AG09319 (cell line): ENCODE results near the gene ZNF24.
A peak's percentile ranks its signal among the peaks of the same experiment; 100 is the strongest.

Source experiments
- DNase-seq: peaks from one replicate; pipeline ENCODE4 v3.0.0-alpha.2; 2010; ENCODE audit warnings: low read depth; ENCODE audit errors: extremely low read depth
- TF ChIP-seq, protein P1 (sequence below): IDR thresholded peaks from 2 replicates; pipeline ENCODE4 v1.5.1; 2011; ENCODE audit warnings: low read depth, mild to moderate bottlenecking, inconsistent platforms, low read length, moderate library complexity

The ZNF24 gene

GRCh38 chr18:35383136-35383535, 38.9 kb upstream of the ZNF24 start:
- no peak for DNase-seq
- TF ChIP-seq, protein P1, sequence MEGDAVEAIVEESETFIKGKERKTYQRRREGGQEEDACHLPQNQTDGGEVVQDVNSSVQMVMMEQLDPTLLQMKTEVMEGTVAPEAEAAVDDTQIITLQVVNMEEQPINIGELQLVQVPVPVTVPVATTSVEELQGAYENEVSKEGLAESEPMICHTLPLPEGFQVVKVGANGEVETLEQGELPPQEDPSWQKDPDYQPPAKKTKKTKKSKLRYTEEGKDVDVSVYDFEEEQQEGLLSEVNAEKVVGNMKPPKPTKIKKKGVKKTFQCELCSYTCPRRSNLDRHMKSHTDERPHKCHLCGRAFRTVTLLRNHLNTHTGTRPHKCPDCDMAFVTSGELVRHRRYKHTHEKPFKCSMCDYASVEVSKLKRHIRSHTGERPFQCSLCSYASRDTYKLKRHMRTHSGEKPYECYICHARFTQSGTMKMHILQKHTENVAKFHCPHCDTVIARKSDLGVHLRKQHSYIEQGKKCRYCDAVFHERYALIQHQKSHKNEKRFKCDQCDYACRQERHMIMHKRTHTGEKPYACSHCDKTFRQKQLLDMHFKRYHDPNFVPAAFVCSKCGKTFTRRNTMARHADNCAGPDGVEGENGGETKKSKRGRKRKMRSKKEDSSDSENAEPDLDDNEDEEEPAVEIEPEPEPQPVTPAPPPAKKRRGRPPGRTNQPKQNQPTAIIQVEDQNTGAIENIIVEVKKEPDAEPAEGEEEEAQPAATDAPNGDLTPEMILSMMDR: no peak

- DNase-seq: no peak
- TF ChIP-seq, protein P1: no peak
Observed at GRCh38 chr18:35379421-35379820, 35.2 kb upstream of the ZNF24 start.

DNA sequence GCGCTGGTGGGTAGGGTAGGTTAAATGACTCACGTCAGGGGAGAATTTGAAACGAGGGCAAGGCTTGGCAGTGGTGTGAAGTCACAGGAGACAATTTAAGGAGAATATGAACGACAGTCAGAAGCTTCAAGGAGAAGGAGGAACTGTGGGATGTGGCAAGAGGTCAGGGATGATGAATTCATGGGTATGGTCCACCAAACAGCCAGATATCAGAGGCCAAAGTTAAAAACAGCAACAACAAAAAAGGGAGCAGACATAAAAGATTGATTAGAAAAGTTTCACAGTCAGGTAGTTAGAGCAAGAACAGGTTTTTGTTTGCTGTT, 34.3 kb upstream of the ZNF24 start:
- DNase-seq: no peak
- TF ChIP-seq, protein P1: no peak

GRCh38 chr18:35377875-35378573, 33.8 kb upstream of the ZNF24 start:
- DNase-seq: no peak

GRCh38 chr18:35376742-35377695, 32.8 kb upstream of the ZNF24 start, which contains the start of gene ZNF396:
Gene ZNF396, minus strand, starts transcription at chr18:35377337. Its CDS starts 3,045 bp downstream, at chr18:35374292.
- DNase-seq: peak; percentile 12
- TF ChIP-seq, protein P1: no peak

More at GRCh38 chr18:35377875-35378573, 33.8 kb upstream of the ZNF24 start:
- TF ChIP-seq, protein P1: no peak

- DNase-seq: no peak
- TF ChIP-seq, protein P1: no peak
Observed at GRCh38 chr18:35376393-35376741, 32.1 kb upstream of the ZNF24 start.

DNA sequence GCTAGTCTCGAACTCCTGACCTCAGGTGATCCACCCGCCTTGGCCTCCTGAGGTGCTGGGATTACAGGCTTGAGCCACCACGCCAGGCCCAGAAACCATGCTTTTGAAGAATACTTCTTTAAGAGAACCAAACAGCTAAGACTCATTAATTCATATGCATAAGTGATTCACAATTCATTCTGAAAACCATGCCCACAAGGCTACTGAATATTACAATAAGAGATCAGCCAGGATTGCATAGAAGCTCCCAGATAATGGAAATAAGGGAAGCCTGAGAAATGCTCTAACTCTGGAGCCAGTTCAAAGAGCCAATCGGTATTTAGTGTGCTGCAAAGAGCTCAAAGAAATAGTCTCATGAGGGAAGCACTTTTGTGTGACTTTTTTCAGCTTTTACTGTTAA, 30.5 kb upstream of the ZNF24 start:
- TF ChIP-seq, protein P1: no peak
- DNase-seq: no peak
